ENCODE data around the gene AP2S1.

The AP2S1 gene

DNA sequence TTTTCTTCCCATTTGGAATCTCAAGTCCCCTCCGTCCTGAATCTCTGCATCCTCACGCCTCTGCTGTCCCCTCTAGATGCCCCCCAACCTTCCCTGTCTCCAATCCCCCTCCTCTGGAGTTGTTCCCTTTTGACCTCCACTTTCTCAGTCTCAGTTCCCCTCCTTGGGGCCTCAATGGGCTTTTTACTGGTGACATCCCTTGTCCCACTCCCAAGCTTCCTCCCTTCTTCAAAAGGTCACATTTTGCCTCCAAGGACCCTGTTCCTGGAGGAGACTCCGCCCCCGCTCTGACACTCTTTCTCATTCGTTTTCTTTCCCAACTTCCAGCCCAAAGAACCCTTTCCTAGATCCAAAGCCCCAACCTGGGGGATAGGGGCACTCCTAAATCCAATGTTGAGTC, 1.0 kb downstream of the AP2S1 start:
- H3K4me3 ChIP-seq (ENCODE audit: control insufficient read depth, low read depth, low read length): peak overlapping the region; percentile 82
- TF ChIP-seq, protein P1, sequence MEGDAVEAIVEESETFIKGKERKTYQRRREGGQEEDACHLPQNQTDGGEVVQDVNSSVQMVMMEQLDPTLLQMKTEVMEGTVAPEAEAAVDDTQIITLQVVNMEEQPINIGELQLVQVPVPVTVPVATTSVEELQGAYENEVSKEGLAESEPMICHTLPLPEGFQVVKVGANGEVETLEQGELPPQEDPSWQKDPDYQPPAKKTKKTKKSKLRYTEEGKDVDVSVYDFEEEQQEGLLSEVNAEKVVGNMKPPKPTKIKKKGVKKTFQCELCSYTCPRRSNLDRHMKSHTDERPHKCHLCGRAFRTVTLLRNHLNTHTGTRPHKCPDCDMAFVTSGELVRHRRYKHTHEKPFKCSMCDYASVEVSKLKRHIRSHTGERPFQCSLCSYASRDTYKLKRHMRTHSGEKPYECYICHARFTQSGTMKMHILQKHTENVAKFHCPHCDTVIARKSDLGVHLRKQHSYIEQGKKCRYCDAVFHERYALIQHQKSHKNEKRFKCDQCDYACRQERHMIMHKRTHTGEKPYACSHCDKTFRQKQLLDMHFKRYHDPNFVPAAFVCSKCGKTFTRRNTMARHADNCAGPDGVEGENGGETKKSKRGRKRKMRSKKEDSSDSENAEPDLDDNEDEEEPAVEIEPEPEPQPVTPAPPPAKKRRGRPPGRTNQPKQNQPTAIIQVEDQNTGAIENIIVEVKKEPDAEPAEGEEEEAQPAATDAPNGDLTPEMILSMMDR (IDR thresholded peaks at IDR 0.05; ENCODE audit: control insufficient read depth, insufficient read depth, low read depth, low read length, missing control alignments): no peak
- DNase-seq (ENCODE audit: low read depth): no peak

DNA sequence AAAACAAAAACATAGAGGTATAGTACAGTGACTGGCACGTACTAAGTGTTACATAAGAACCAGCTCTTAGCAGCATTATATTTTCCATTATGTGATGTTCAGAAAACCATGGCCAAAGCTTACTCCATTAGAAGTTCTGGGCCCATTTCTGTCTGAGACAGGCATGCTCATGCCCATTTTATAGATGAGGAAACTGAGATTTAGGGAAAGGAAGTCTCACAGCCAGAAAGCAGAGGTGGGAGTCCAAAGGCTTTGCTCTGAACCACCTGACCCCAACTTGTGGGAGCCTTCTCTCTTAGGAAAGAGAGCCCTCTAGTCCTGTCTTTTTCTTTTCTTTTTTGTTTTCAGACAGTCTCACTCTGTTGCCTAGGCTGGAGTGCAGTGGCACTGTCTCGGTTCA, 2.3 kb downstream of the AP2S1 start:
- no peak for DNase-seq (ENCODE audit: low read depth)
- H3K4me3 ChIP-seq (ENCODE audit: control insufficient read depth, low read depth, low read length): no peak overlapping the region
- TF ChIP-seq, protein P1 (IDR thresholded peaks at IDR 0.05; ENCODE audit: control insufficient read depth, insufficient read depth, low read depth, low read length, missing control alignments): no peak

DNA sequence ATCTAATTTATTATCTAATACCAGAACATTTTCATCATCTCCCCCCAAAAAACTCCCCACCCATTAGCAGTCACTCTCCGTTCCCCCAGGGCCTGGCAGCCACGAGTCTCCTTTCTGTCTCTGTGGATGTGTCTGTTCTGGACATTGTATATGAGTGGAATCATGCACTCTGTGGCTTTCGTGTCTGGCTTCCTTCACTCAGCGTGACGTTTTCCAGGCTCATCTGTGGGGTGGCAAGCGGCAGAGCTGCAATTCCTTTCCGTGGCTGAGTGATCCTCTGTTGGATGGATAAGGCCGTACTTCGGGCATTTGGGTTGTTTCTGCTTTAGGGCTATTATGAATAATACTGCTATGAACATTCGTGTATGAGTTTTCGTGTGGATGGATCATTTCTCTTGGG, 3.1 kb downstream of the AP2S1 start:
- H3K4me3 ChIP-seq (ENCODE audit: control insufficient read depth, low read depth, low read length): no peak overlapping the region

DNA sequence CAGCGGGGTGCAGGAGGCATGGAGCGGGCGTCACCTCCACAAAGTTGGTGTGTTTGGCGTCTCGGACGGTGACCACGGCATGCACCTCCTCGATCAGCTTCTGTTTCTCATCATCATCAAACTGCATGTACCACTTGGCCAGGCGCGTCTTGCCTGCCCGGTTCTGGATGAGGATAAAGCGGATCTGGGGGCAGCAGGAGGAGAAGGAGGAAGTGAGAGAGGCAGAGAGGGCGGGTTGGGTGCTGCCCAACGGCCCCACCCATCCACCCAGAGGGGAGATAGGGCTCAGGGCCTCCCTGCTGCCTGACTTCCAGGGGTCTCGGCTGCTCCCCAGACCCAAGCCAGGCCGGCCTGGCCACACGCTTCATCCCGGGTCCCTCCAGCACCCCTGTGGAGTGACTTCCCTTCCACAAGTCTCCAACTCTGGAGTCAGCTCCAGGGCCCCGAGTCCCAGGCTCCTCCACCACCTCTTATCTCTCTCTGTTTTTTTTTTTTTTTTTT, 4.6 kb downstream of the AP2S1 start:
- TF ChIP-seq, protein P1 (IDR thresholded peaks at IDR 0.05; ENCODE audit: control insufficient read depth, insufficient read depth, low read depth, low read length, missing control alignments): no peak
- no peak for DNase-seq (ENCODE audit: low read depth)
- H3K4me3 ChIP-seq (ENCODE audit: control insufficient read depth, low read depth, low read length): no peak overlapping the region

More for the DNA sequence above, 3.1 kb downstream of the AP2S1 start:
- DNase-seq (ENCODE audit: low read depth): no peak
- TF ChIP-seq, protein P1 (IDR thresholded peaks at IDR 0.05; ENCODE audit: control insufficient read depth, insufficient read depth, low read depth, low read length, missing control alignments): no peak

DNA sequence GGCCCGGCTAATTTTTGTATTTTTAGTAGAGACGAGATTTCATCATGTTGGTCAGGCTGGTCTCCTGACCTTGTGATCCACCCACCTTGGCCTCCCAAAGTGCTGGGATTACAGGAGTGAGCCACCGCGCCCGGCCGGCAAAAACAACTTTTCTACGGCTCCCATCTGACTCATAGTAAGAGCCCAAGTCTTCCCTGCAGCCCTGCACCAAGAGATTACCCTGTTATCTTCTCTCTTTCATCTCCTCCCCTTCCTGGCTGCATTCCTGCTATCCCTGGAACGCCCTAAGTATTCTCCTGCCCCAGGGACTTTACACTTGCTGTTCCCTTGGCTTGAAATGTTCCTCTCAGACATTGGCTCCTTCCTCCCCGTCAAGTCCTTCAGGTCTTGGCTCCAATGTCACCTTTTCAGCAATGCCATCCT, 6.6 kb downstream of the AP2S1 start:
- TF ChIP-seq, protein P1 (IDR thresholded peaks at IDR 0.05; ENCODE audit: control insufficient read depth, insufficient read depth, low read depth, low read length, missing control alignments): no peak
- H3K4me3 ChIP-seq (ENCODE audit: control insufficient read depth, low read depth, low read length): no peak overlapping the region
- no peak for DNase-seq (ENCODE audit: low read depth)

DNA sequence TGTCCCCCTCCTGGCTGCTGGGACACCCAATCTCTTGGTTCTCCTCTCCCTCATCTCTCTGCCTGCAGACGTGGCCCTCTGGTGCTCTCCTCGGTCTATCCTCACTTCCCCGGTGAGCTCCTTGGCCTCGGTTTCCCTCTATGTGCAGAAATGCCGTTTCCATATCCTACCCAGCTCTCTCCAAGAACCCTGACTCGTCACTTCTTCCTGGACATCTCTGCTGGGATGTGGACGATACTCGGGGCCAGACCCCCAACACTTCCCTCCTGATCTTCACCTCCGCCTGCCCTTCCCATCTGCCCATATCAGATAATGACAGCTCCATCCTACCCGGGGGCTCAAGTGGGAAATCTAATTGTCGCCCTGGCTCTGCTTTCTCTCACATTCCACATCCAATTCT, 7.9 kb downstream of the AP2S1 start:
- DNase-seq (ENCODE audit: low read depth): no peak
- no peak overlapping the region for H3K4me3 ChIP-seq (ENCODE audit: control insufficient read depth, low read depth, low read length)
- TF ChIP-seq, protein P1 (IDR thresholded peaks at IDR 0.05; ENCODE audit: control insufficient read depth, insufficient read depth, low read depth, low read length, missing control alignments): no peak

Measured in AG09309 (cell line).